Astrocyte of the spinal cord (primary cell): ENCODE measurements around the gene BBX.
A peak's percentile ranks its signal among the peaks of the same experiment; 100 is the strongest.

Source experiments
- DNase-seq: peaks from one replicate; pipeline ENCODE4 v3.0.0; 2011; ENCODE audit warnings: low read depth, low spot score
- H3K4me3 ChIP-seq: 2 replicates; pipeline ENCODE4 v1.5.1; 2011; ENCODE audit warnings: low read depth, mild to moderate bottlenecking, low read length, moderate library complexity
- CTCF ChIP-seq: IDR thresholded peaks from 2 replicates; pipeline ENCODE4 v1.5.1; 2012; ENCODE audit warnings: low read depth, mild to moderate bottlenecking, low read length, inconsistent platforms
- in situ Hi-C: cut with HindIII; loops from 2 replicates; pipeline ENCODE4 v1.10.0; 2017; ENCODE audit warnings: low sequenced_read_pairs

BBX gene

DNA sequence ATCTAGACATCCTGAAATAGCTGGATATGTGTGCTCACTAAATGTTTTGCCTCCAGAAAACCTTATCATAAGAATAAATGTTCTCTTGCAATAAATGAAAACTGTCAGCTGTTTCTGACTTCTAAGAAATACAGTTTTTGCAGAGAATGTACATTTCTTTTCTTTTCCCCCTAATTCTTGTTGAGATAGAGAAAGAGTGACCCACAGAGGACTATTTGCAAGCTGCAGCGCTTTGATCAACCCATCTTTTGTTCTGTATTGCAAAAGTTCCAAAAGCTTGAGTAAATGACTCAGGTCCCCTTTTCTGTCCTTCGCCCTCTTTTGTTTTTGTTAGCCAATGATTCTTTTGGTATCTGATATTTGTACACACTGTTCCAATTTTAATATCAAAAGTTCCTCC, 141.9 kb downstream of the BBX start:
- TF ChIP-seq CTCF = peak; percentile 21
- in situ Hi-C loops = no loop called here
- H3K4me3 ChIP-seq = no peak overlapping the region
- DNase-seq = no peak

- DNase-seq = no peak
- in situ Hi-C loops = no loop called here
- no peak overlapping the region for H3K4me3 ChIP-seq
- TF ChIP-seq CTCF = no peak
These were observed 142.6 kb downstream of the BBX start for GRCh38 chr3:107665351-107665750.

GRCh38 chr3:107666853-107667252, 144.1 kb downstream of the BBX start:
- no peak for DNase-seq
- H3K4me3 ChIP-seq = no peak overlapping the region
- in situ Hi-C loops = no loop called here
- no peak for TF ChIP-seq CTCF

DNA sequence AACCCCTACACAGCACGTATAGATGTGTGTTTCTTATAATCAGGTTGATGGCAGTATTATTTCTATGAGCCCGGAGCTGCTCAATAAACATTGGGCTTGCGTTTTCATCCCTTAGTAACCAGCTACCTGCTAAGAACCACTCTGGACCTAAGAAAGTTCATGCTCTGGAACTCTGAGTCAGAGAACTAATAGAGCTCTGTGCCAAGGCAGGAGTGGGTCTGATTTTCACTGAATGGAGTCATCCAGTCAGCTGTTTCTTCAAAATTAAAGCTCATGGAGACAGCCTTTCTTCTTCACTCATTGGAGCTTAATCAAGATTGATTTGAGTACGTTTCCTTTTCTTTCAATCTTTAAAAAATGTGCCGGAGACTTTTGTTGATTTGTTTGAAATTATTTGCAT, 145.7 kb downstream of the BBX start:
- TF ChIP-seq CTCF = no peak
- in situ Hi-C loops = no loop called here

DNA sequence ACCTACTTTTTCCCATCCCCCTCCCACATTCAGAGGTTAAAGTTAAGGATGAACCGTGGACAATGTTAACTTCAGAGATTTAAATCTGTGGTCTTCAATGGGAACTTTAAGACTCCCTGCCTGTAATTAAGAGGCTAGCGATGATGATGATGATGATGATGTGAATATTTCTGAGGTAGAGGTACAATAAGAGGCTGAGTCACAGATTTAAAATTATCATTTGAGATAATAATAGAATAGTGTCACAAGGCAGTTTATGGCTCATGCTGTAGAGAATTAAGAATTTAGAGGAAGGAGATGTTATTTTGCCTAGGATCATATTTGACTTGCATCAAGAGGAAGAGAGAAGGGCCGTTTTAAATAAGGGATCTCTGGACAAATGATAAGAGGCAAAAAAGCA, 146.2 kb downstream of the BBX start:
- DNase-seq = no peak
- TF ChIP-seq CTCF = no peak
- in situ Hi-C loops = no loop called here
- H3K4me3 ChIP-seq = no peak overlapping the region

More for the DNA sequence above, 145.7 kb downstream of the BBX start:
- DNase-seq = no peak
- H3K4me3 ChIP-seq = no peak overlapping the region

- in situ Hi-C loops = no loop called here
- no peak for TF ChIP-seq CTCF
- no peak overlapping the region for H3K4me3 ChIP-seq
These were observed 146.9 kb downstream of the BBX start for GRCh38 chr3:107669669-107670068.

GRCh38 chr3:107670986-107671385, 148.2 kb downstream of the BBX start:
- TF ChIP-seq CTCF = no peak
- in situ Hi-C loops = no loop called here
- H3K4me3 ChIP-seq = no peak overlapping the region
- DNase-seq = no peak

More at GRCh38 chr3:107669669-107670068, 146.9 kb downstream of the BBX start:
- DNase-seq = no peak
